ENCODE results near the gene PMVK. TPM values are rescaled to one million over a fixed set of nuclear protein-coding genes. Genes with fewer than 3 reads are reported as not detected.

Gene PMVK
- total and polyA plus RNA-seq, 2 of the 8 experiments (the other 6 are each of a cell fraction or from before 2014, with no cell fraction given), result 23.8 to 26.5 TPM

GRCh38 chr1:154876842-154877369 is 59.6 kb downstream of the PMVK start:
- Histone ChIP-seq H3K18ac (ENCODE audit: extremely low read depth, low read length) (no peak overlapping the region), H3K27ac (ENCODE audit: low read depth, low read length) (no peak overlapping the region), H3K4me2 (ENCODE audit: insufficient read depth in 1 of 2, low read depth in 2 of 2, low read length in 2 of 2) (no peak overlapping the region), H2AK5ac (ENCODE audit: low read depth, low read length) (no peak overlapping the region), H2BK120ac (replicated peaks; ENCODE audit: low read depth, low read length) (no peak overlapping the region), H3K4ac (replicated peaks; ENCODE audit: insufficient read length, low read depth, low read length) (no peak overlapping the region), H3K4me1 (replicated peaks in 1 of 4; ENCODE audit: control insufficient read depth in 3 of 4, insufficient read depth in 4 of 4, low read length in 3 of 4) (peaks cover 0 to 3% (median 0%) of the 10 kb centered on the region in 4 experiments; a peak in 1 of 7 replicates), H3K36me3 (ENCODE audit: control insufficient read depth in 2 of 4, insufficient read depth in 4 of 4, low read length in 3 of 4) (no peaks in the 10 kb centered on the region), H2AFZ (ENCODE audit: low read length) (no peak overlapping the region), H2BK20ac (ENCODE audit: low read length) (no peak overlapping the region), H3K23me2 (ENCODE audit: low read depth, low read length) (peaks cover 2% of the 10 kb centered on the region; the same call in 1 of the 2 replicates), H3K27me3 (replicated peaks in 1 of 4; ENCODE audit: control insufficient read depth in 3 of 4, extremely low read depth in 1 of 4, insufficient read depth in 3 of 4, low read length in 3 of 4) (no peaks in the 10 kb centered on the region), H3K9me3 (ENCODE audit: insufficient read depth in 2 of 2, low read depth in 1 of 2, low read length in 1 of 2) (no peaks in the 10 kb centered on the region), H3K9ac (replicated peaks in 1 of 4; ENCODE audit: extremely low read depth in 1 of 4, low read depth in 3 of 4, low read length in 3 of 4) (no peak overlapping the region), H3K79me2 (ENCODE audit: control insufficient read depth in 1 of 2, insufficient read depth in 2 of 2, low read length in 2 of 2) (no peaks in the 10 kb centered on the region), H2BK12ac (ENCODE audit: low read depth, low read length) (no peak overlapping the region), H4K8ac (ENCODE audit: extremely low read depth, insufficient read depth, low read length) (no peak overlapping the region), H3K14ac (ENCODE audit: insufficient read length) (no peak overlapping the region), H3K4me3 (ENCODE audit: extremely low read depth in 1 of 4, insufficient read depth in 2 of 4, low read depth in 3 of 4, low read length in 4 of 4) (no peak overlapping the region), H2BK15ac (ENCODE audit: low read length) (peak overlapping the region; percentile 77; the same call in 1 of the 2 replicates), H4K91ac (replicated peaks; ENCODE audit: insufficient read length, low read length) (peak overlapping the region; percentile 5), H3K56ac (replicated peaks; ENCODE audit: insufficient read length, low read depth, low read length) (no peak overlapping the region), H4K20me1 (replicated peaks in 1 of 2; ENCODE audit: control insufficient read depth in 1 of 2, insufficient read depth in 2 of 2, low read length in 2 of 2) (no peaks in the 10 kb centered on the region), H2BK5ac (ENCODE audit: low read depth, low read length) (no peak overlapping the region), H3K23ac (ENCODE audit: insufficient read length) (no peak overlapping the region), H4K5ac (ENCODE audit: insufficient read length, low read depth, low read length) (no peak overlapping the region), H3K79me1 (ENCODE audit: low read depth, low read length) (no peaks in the 10 kb centered on the region)
- no peak for FAIRE-seq
- CTCF ChIA-PET (ENCODE audit: partially characterized antibody), result interaction anchor here (0.5 to 4.6 kb wide), 8 partner anchors 10 to 178 kb away, joined by 3 to 39 read pairs (median 4); no protein-coding TSS in a partner anchor
- POLR2A ChIA-PET (ENCODE audit: partially characterized antibody), result no interaction called here
- DNase-seq (ENCODE audit: low read depth in 1 of 2, low spot score in 2 of 2), result no peak
- TF ChIP-seq EGR1 (IDR thresholded peaks at IDR 0.05; ENCODE audit: borderline replicate concordance, low read depth, low read length) (no peak), JUN (IDR thresholded peaks at IDR 0.05; ENCODE audit: low read depth, low read length) (no peak)
- 80% methylated on average over 3 of the region's 3 CpGs; no CpG with 5 or more reads in 1 of the 2 experiments for WGBS, 2 experiments (ENCODE audit: extremely low coverage in 1 of 2, insufficient coverage in 1 of 2, insufficient read length in 1 of 2, insufficient replicate concordance in 2 of 2, low coverage in 1 of 2, low lambda C conversion rate in 2 of 2, missing lambda C conversion rate in 1 of 2)

Small RNA genes lying within 50 kb of the gene (microRNA-seq; reads per million reads assigned to microRNA genes)
- 0 reads per million in 2 experiments for gene MIR4258 (ENCODE audit: borderline microRNAs expressed in 2 of 2, borderline number of aligned reads in 2 of 2, borderline replicate concordance in 1 of 2)

Small RNA genes lying within 50 kb of the gene (small RNA-seq; reads per million reads assigned to genes)
- not detected for gene MIR4258 (ENCODE audit: insufficient read depth)
- gene RF00017 (ENCODE audit: insufficient read depth), result not detected

Other genes starting within 250 kb of the PMVK start
- 2.8 and 3.0 TPM in 2 replicates for gene KCNN3, start 66.4 kb downstream of the PMVK start, total RNA-seq (2021; fragmentation: NEBNext Ultra II Directional; extraction: Animal tissue kit (Norgen Biotek cat#: 25700))
- gene KCNN3, start 66.4 kb downstream of the PMVK start, polyA plus RNA-seq (2011; rRNA removed), result 3.7 and 4.5 TPM in 2 replicates
- gene PBXIP1, start 19.4 kb upstream of the PMVK start, total RNA-seq (2021; fragmentation: NEBNext Ultra II Directional; extraction: Animal tissue kit (Norgen Biotek cat#: 25700)), result 17.9 and 19.8 TPM in 2 replicates
- 12.0 and 14.3 TPM in 2 replicates for gene PBXIP1, start 19.4 kb upstream of the PMVK start, polyA plus RNA-seq (2011; rRNA removed)
- 31.6 and 32.4 TPM in 2 replicates for gene PYGO2, start 25.1 kb upstream of the PMVK start, total RNA-seq (2021; fragmentation: NEBNext Ultra II Directional; extraction: Animal tissue kit (Norgen Biotek cat#: 25700))
- 31.0 and 36.3 TPM in 2 replicates for gene PYGO2, start 25.1 kb upstream of the PMVK start, polyA plus RNA-seq (2011; rRNA removed)
- gene SHC1, start 34.0 kb upstream of the PMVK start, total RNA-seq (2021; fragmentation: NEBNext Ultra II Directional; extraction: Animal tissue kit (Norgen Biotek cat#: 25700)), result 204 and 212 TPM in 2 replicates
- 177 and 197 TPM in 2 replicates for gene SHC1, start 34.0 kb upstream of the PMVK start, polyA plus RNA-seq (2011; rRNA removed)
- gene CKS1B, start 38.0 kb upstream of the PMVK start, total RNA-seq (2021; fragmentation: NEBNext Ultra II Directional; extraction: Animal tissue kit (Norgen Biotek cat#: 25700)), result 284 and 294 TPM in 2 replicates
- 801 and 1,025 TPM in 2 replicates for gene CKS1B, start 38.0 kb upstream of the PMVK start, polyA plus RNA-seq (2011; rRNA removed)
- 97.4 and 104 TPM in 2 replicates for gene FLAD1, start 46.6 kb upstream of the PMVK start, total RNA-seq (2021; fragmentation: NEBNext Ultra II Directional; extraction: Animal tissue kit (Norgen Biotek cat#: 25700))
- 143 and 189 TPM in 2 replicates for gene FLAD1, start 46.6 kb upstream of the PMVK start, polyA plus RNA-seq (2011; rRNA removed)
- gene LENEP, start 56.9 kb upstream of the PMVK start, total RNA-seq (2021; fragmentation: NEBNext Ultra II Directional; extraction: Animal tissue kit (Norgen Biotek cat#: 25700)), result 1.2 and 1.3 TPM in 2 replicates
- gene LENEP, start 56.9 kb upstream of the PMVK start, polyA plus RNA-seq (2011; rRNA removed), result 1.1 TPM in 1 of 2 replicates, not detected in the other
- 22.1 and 24.5 TPM in 2 replicates for gene ZBTB7B, start 66.1 kb upstream of the PMVK start, total RNA-seq (2021; fragmentation: NEBNext Ultra II Directional; extraction: Animal tissue kit (Norgen Biotek cat#: 25700))
- 36.9 and 38.3 TPM in 2 replicates for gene ZBTB7B, start 66.1 kb upstream of the PMVK start, polyA plus RNA-seq (2011; rRNA removed)
- gene DCST2, start 97.1 kb upstream of the PMVK start, total RNA-seq (2021; fragmentation: NEBNext Ultra II Directional; extraction: Animal tissue kit (Norgen Biotek cat#: 25700)), result 0.43 TPM in 1 of 2 replicates, not detected in the other
- 1.7 and 2.1 TPM in 2 replicates for gene DCST2, start 97.1 kb upstream of the PMVK start, polyA plus RNA-seq (2011; rRNA removed)
- gene DCST1, start 97.1 kb upstream of the PMVK start, total RNA-seq (2021; fragmentation: NEBNext Ultra II Directional; extraction: Animal tissue kit (Norgen Biotek cat#: 25700)), result not detected in 2 replicates
- gene DCST1, start 97.1 kb upstream of the PMVK start, polyA plus RNA-seq (2011; rRNA removed), result 0.03 TPM in 1 of 2 replicates, not detected in the other
- gene ADAM15, start 114.6 kb upstream of the PMVK start, total RNA-seq (2021; fragmentation: NEBNext Ultra II Directional; extraction: Animal tissue kit (Norgen Biotek cat#: 25700)), result 32.2 and 32.9 TPM in 2 replicates
- 37.6 and 51.2 TPM in 2 replicates for gene ADAM15, start 114.6 kb upstream of the PMVK start, polyA plus RNA-seq (2011; rRNA removed)
- 18.5 and 21.9 TPM in 2 replicates for gene EFNA4, start 127.0 kb upstream of the PMVK start, total RNA-seq (2021; fragmentation: NEBNext Ultra II Directional; extraction: Animal tissue kit (Norgen Biotek cat#: 25700))
- gene EFNA4, start 127.0 kb upstream of the PMVK start, polyA plus RNA-seq (2011; rRNA removed), result 23.2 and 23.9 TPM in 2 replicates
- gene EFNA3, start 142.1 kb upstream of the PMVK start, total RNA-seq (2021; fragmentation: NEBNext Ultra II Directional; extraction: Animal tissue kit (Norgen Biotek cat#: 25700)), result 10.8 and 11.6 TPM in 2 replicates
- 13.8 and 18.7 TPM in 2 replicates for gene EFNA3, start 142.1 kb upstream of the PMVK start, polyA plus RNA-seq (2011; rRNA removed)
- gene EFNA1, start 191.2 kb upstream of the PMVK start, total RNA-seq (2021; fragmentation: NEBNext Ultra II Directional; extraction: Animal tissue kit (Norgen Biotek cat#: 25700)), result 4.0 and 4.9 TPM in 2 replicates
- 11.8 and 14.6 TPM in 2 replicates for gene EFNA1, start 191.2 kb upstream of the PMVK start, polyA plus RNA-seq (2011; rRNA removed)
- gene SLC50A1, start 199.1 kb upstream of the PMVK start, total RNA-seq (2021; fragmentation: NEBNext Ultra II Directional; extraction: Animal tissue kit (Norgen Biotek cat#: 25700)), result 36.5 and 41.6 TPM in 2 replicates
- gene SLC50A1, start 199.1 kb upstream of the PMVK start, polyA plus RNA-seq (2011; rRNA removed), result 80.7 and 90.8 TPM in 2 replicates
- 44.8 and 49.3 TPM in 2 replicates for gene DPM3, start 203.8 kb upstream of the PMVK start, total RNA-seq (2021; fragmentation: NEBNext Ultra II Directional; extraction: Animal tissue kit (Norgen Biotek cat#: 25700))
- gene DPM3, start 203.8 kb upstream of the PMVK start, polyA plus RNA-seq (2011; rRNA removed), result 227 and 349 TPM in 2 replicates
- gene KRTCAP2, start 236.6 kb upstream of the PMVK start, total RNA-seq (2021; fragmentation: NEBNext Ultra II Directional; extraction: Animal tissue kit (Norgen Biotek cat#: 25700)), result 146 TPM in 2 replicates
- gene KRTCAP2, start 236.6 kb upstream of the PMVK start, polyA plus RNA-seq (2011; rRNA removed), result 317 and 419 TPM in 2 replicates
- gene TRIM46, start 237.1 kb upstream of the PMVK start, total RNA-seq (2021; fragmentation: NEBNext Ultra II Directional; extraction: Animal tissue kit (Norgen Biotek cat#: 25700)), result 15.0 and 15.5 TPM in 2 replicates
- 21.6 and 34.7 TPM in 2 replicates for gene TRIM46, start 237.1 kb upstream of the PMVK start, polyA plus RNA-seq (2011; rRNA removed)

All from H1 (cell line).